Gastrocnemius medialis (tissue), 4 donors: ENCODE measurements around the gene SPATA25.

ENCODE experiments used
- POLR2A ChIP-seq, 2 donors: fragments of 450-650 bp; IDR thresholded peaks; one replicate each; pipeline ENCODE4 v1.6.1; 2017; ENCODE audit warnings: antibody characterized with exemption in 2 of 2, mild to moderate bottlenecking in 2 of 2, moderate library complexity in 2 of 2
- TF ChIP-seq, protein P1 (sequence below), 5 experiments: fragments of 450-650 bp in 3 of 5; fragments of 200-600 bp in 2 of 5; sonication (generic) in 2 of 5; IDR thresholded peaks in 4 of 5; conservative IDR thresholded peaks in 1 of 5; 1 replicate in 4 of 5; 2 replicates in 1 of 5; pipeline ENCODE4 v1.5.1; 2016 to 2019; ENCODE audit warnings: antibody characterized with exemption in 5 of 5, mild to moderate bottlenecking in 3 of 5, moderate library complexity in 3 of 5

DNA sequence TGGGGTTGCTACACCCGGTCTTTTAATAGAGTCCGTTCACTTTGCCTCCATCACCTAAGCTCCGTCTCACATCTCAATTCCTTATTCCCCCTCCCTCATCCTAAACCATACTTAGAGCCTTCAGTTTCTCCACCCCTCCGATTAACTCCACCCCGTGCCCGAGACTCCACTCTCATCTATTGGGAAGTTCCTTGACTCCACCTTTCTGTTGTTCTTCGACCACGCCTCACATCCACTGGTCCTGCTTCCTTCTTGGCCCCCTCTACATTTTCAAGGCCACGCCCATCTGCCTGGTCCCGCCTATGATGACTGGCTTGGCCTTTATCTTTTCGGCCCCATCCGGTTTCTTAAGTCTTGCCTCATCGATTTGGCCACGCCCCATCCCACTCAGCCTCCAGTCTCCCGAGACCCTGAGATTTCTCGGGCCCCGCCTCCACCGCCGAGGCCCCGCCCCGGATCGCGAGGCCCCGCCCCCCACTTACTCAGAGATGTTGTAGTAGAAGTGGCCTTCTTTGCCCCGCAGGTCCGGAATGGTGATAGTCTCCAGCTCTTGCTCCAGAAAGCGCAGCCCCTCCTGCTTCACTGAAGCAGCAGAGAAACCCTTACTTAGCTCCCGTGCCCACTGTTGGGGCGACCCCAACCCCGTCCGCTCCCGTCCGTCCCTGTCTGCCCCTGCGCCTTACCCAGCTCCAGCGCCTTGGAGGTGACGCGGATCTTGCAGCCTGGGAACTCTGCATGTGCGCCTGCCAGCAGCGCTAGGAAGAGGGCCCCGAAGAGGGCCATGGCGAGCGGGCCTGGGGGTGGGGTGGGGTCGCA lies 23.5 kb upstream of the SPATA25 start:
- peak; percentile 42 to 62 for TF ChIP-seq POLR2A (IDR thresholded peaks at IDR 0.05)
- TF ChIP-seq, protein P1, sequence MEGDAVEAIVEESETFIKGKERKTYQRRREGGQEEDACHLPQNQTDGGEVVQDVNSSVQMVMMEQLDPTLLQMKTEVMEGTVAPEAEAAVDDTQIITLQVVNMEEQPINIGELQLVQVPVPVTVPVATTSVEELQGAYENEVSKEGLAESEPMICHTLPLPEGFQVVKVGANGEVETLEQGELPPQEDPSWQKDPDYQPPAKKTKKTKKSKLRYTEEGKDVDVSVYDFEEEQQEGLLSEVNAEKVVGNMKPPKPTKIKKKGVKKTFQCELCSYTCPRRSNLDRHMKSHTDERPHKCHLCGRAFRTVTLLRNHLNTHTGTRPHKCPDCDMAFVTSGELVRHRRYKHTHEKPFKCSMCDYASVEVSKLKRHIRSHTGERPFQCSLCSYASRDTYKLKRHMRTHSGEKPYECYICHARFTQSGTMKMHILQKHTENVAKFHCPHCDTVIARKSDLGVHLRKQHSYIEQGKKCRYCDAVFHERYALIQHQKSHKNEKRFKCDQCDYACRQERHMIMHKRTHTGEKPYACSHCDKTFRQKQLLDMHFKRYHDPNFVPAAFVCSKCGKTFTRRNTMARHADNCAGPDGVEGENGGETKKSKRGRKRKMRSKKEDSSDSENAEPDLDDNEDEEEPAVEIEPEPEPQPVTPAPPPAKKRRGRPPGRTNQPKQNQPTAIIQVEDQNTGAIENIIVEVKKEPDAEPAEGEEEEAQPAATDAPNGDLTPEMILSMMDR (IDR thresholded peaks at IDR 0.05 in 4 of 5, conservative IDR thresholded peaks at IDR 0.05 in 1 of 5): no peak
